Colonic mucosa (tissue), 4 donors: ENCODE results near the gene CFAP100. TPM values are rescaled to one million over a fixed set of nuclear protein-coding genes. Genes with fewer than 3 reads are reported as not detected.

Experiments
- DNase-seq: peaks from one replicate; pipeline ENCODE4 v3.0.0-alpha.2; 2020
- H3K27ac ChIP-seq: fragments of 200-600 bp; one replicate; pipeline ENCODE4 v1.8.0; 2021
- H3K27me3 ChIP-seq: fragments of 200-600 bp; one replicate; pipeline ENCODE4 v1.8.0; 2021
- H3K36me3 ChIP-seq: fragments of 200-600 bp; one replicate; pipeline ENCODE4 v1.8.0; 2021
- H3K4me1 ChIP-seq: fragments of 200-600 bp; one replicate; pipeline ENCODE4 v1.8.0; 2021; ENCODE audit warnings: mild to moderate bottlenecking
- H3K4me3 ChIP-seq: fragments of 200-600 bp; one replicate; pipeline ENCODE4 v1.8.0; 2021
- H3K9ac ChIP-seq, 2 donors: one replicate each; pipeline ENCODE4 v1.7.0; 2013; ENCODE audit warnings: control low read depth in 2 of 2, low read depth in 2 of 2, low read length in 2 of 2
- H3K9me3 ChIP-seq: fragments of 200-600 bp; one replicate; pipeline ENCODE4 v1.8.0; 2021
- intact Hi-C: fragments of 100-400 bp; cut with DNase I; formaldehyde crosslinking; loops from one replicate; pipeline ENCODE4 v1.14.1; 2022
- total RNA-seq, 2 donors: library from RNA; stranded (reverse); fragmentation: NEBNext Ultra II Directional in 1 of 2; extraction: Animal tissue kit (Norgen Biotek cat#: 25700) in 1 of 2; gene quantifications; one replicate each; pipeline ENCODE4 v1.2.1, GENCODE V29; 2021
- TF ChIP-seq, protein P1 (sequence below): fragments of 200-600 bp; IDR thresholded peaks from one replicate; pipeline ENCODE4 v1.8.0; 2022; ENCODE audit warnings: antibody characterized with exemption, mild to moderate bottlenecking
- donor health status: healthy.
- donor health status: DM: no; HTN: no; CAD: no.
- donor health status: DM: no; HTN: no; CAD: no.

CFAP100 gene
- total RNA-seq, 2 donors from 2014 or later, result not detected

DNA sequence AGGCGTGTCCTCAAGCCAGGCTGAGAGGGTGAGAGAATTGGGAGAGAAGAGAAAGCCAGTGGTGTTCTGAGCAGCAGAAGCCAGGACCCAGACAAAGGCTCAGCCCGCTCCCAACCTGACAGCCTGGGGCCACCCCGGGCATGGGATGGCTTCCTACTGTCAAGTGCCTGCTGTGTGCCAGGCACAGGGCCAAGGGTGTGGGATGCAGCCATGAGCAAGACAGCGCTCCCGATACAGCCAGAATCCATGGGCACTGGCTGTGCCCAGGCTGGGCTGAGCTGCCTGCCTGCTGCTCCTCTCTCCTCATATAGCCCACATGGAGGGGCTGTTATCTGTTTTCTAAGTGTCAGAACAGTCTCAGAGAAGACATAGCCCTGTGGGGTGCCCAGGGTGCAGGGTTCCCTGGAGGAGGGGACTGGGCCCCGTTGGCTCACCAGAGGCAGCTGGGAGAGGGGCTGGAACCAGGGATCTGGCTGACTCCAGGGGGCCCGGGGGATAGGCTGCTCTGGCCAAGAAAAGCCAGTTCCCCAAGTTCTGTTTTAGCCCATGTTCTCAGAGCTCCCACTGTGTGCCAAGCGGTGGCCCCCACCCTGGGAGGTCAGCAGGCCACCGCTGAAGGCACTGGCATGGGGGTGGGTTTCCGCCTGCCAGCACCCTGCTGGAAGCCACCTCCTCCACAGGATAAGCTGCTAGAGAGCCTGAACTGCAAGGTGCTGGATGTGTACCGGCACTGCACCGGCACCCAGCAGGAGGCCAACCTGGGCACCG, 39.0 kb downstream of the CFAP100 start:
- no peak overlapping the region for H3K4me3 ChIP-seq
- no peaks in the 10 kb centered on the region for H3K9me3 ChIP-seq
- TF ChIP-seq, protein P1, sequence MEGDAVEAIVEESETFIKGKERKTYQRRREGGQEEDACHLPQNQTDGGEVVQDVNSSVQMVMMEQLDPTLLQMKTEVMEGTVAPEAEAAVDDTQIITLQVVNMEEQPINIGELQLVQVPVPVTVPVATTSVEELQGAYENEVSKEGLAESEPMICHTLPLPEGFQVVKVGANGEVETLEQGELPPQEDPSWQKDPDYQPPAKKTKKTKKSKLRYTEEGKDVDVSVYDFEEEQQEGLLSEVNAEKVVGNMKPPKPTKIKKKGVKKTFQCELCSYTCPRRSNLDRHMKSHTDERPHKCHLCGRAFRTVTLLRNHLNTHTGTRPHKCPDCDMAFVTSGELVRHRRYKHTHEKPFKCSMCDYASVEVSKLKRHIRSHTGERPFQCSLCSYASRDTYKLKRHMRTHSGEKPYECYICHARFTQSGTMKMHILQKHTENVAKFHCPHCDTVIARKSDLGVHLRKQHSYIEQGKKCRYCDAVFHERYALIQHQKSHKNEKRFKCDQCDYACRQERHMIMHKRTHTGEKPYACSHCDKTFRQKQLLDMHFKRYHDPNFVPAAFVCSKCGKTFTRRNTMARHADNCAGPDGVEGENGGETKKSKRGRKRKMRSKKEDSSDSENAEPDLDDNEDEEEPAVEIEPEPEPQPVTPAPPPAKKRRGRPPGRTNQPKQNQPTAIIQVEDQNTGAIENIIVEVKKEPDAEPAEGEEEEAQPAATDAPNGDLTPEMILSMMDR, result no peak
- H3K36me3 ChIP-seq, result no peaks in the 10 kb centered on the region
- no peak overlapping the region for H3K9ac ChIP-seq
- no peaks in the 10 kb centered on the region for H3K27me3 ChIP-seq
- intact Hi-C loops, result no loop called here
- no peak for DNase-seq
- H3K27ac ChIP-seq, result no peak overlapping the region
- H3K4me1 ChIP-seq, result no peaks in the 10 kb centered on the region

DNA sequence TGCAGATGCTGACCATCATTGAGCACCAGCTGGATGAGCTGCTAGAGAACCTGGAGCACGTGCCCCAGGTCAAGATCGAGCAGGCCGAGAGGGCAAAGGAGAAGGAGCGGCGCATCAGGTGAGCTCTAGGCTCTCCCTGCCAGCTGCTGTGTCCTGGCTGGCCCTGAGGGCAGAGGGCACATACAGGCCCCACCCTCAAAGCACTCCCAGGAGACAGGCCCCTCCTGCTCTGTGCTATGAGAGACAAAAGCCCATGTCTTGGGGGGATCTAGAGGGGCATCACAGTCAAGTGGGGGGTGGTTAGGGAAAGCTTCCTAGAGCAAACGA, 39.5 kb downstream of the CFAP100 start:
- no peaks in the 10 kb centered on the region for H3K4me1 ChIP-seq
- H3K36me3 ChIP-seq, result no peaks in the 10 kb centered on the region
- no peak overlapping the region for H3K9ac ChIP-seq
- no peaks in the 10 kb centered on the region for H3K9me3 ChIP-seq
- intact Hi-C loops, result no loop called here
- DNase-seq, result peak; percentile 11
- no peak overlapping the region for H3K27ac ChIP-seq
- TF ChIP-seq, protein P1, result no peak
- H3K27me3 ChIP-seq, result no peaks in the 10 kb centered on the region
- H3K4me3 ChIP-seq, result no peak overlapping the region

DNA sequence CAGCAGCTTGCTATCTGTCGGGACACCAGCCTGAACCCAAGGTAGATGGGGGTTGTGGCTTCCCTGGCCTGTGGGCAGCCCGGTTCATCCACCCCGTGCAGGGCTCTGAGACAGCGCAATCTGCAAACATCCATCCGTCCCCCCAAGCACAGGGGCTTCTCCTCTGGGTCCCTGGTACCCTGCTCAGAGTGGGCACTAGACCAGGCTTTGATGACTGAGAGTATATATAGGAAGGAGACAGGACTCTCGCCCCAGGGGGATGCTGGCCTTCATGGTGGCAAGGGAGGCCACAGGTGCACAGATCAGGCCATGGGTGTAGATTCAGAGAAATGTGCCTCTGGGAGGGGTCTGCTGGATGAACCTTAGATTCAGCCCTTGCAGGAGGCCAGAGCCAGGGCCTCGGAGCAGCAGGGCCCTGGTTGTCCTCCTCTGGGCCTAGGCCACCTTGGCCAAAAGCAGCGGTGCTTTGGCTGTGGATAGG, 40.3 kb downstream of the CFAP100 start:
- Histone ChIP-seq H3K9ac (no peak overlapping the region), H3K36me3 (no peaks in the 10 kb centered on the region), H3K27ac (no peak overlapping the region), H3K4me3 (no peak overlapping the region), H3K9me3 (no peaks in the 10 kb centered on the region), H3K27me3 (no peaks in the 10 kb centered on the region), H3K4me1 (no peaks in the 10 kb centered on the region)
- no peak for DNase-seq
- intact Hi-C loops, result no loop called here
- TF ChIP-seq, protein P1, result no peak

DNA sequence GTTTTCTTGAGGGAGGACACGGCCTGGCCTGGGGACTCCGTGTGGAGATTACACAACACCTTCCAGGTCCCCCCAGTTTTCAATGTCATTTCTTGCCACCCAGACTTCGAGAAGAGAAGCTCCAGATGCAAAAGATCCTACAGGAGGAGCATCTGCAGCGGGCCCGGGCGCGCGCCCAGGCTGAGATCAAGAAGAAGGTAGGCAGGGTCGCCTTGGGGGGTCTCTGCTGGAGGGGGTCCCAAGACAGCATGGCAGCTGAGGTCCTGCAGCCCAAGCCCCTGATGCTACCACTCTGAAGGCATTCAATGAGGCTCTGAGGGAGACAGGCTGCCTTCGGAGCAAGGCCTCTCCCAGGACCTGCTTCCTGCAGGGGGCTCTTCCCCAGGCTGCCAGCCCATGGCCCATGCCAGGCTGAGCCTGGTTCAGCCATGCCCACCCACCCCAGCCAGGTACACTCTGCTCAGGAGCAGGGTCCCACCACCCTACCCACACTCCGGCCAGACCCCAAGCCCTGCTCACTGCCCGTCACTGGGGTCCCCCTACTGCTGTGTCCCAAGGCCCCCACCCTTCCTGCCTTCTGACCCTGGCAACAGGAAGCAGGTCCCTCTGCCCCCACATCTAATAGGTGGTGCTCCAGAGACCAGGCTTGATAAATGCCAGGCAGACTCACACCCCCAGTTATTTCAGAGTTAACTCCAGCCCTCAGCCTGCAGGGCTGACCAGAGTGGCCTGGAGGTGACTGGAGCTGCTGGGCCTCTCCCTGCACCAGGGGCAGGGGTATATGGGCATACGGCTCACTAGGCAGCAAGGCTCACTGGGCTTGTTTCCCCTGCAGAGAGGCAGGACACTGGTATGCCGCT, 41.0 kb downstream of the CFAP100 start:
- peak; percentile 10 for DNase-seq
- Histone ChIP-seq H3K36me3 (no peaks in the 10 kb centered on the region), H3K27me3 (no peaks in the 10 kb centered on the region), H3K9ac (no peak overlapping the region), H3K4me1 (no peaks in the 10 kb centered on the region), H3K9me3 (no peaks in the 10 kb centered on the region), H3K27ac (no peak overlapping the region), H3K4me3 (no peak overlapping the region)
- intact Hi-C loops, result no loop called here
- TF ChIP-seq, protein P1, result no peak

DNA sequence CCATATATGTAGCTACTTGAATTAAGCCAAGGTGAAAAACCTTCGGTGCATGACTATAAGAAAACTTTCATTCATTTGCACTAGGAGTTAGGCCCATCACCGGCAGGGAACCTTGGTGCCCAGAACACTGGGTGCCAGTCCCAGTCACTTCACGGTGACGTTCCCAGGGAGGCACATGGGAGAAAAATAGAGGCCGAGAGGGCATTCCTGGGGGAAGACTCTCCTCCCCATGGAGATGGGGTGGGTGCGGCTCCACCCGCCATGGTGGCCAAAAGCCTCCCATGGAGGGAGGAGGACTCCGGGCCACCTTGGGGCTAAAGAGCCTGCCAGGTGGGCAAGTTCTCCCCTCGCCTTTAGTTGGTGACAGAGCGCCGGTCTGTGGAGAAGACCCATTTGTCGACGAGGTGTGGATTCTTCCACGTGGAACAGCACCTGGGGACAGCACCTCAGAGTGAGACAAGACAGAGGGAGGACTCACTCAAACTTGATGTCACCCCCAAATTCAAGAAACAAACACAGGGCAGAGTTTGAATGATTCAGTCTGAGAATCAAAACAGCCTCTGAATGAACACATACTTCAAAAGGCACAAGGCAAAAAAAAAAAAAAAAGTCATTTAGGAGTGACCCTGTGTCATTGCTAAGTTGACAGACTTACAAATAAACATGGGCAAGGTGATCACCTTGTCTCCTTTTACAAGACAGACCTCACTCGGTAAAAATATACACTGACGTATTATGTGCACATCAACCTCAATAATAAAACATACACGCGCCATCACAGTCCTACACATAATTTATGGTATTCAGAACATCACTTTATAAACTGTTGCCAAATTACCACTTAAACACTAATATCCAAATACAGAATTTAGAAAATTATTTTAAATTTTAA, 42.4 kb downstream of the CFAP100 start:
- H3K27me3 ChIP-seq, result no peaks in the 10 kb centered on the region
- H3K36me3 ChIP-seq, result no peaks in the 10 kb centered on the region
- no peaks in the 10 kb centered on the region for H3K9me3 ChIP-seq
- H3K4me1 ChIP-seq, result no peaks in the 10 kb centered on the region
- no peak overlapping the region for H3K9ac ChIP-seq
- no peak overlapping the region for H3K4me3 ChIP-seq
- no peak overlapping the region for H3K27ac ChIP-seq
- DNase-seq, result peak; percentile 7
- intact Hi-C loops, result no loop called here
- TF ChIP-seq, protein P1, result no peak
